ENCODE results near the gene TMEM44.
"Not testable (repeated sequence)": the region's sequence is repeated elsewhere in the genome, so short reads cannot be mapped to it uniquely, and the experiment has no call there.

Gene TMEM44

DNA sequence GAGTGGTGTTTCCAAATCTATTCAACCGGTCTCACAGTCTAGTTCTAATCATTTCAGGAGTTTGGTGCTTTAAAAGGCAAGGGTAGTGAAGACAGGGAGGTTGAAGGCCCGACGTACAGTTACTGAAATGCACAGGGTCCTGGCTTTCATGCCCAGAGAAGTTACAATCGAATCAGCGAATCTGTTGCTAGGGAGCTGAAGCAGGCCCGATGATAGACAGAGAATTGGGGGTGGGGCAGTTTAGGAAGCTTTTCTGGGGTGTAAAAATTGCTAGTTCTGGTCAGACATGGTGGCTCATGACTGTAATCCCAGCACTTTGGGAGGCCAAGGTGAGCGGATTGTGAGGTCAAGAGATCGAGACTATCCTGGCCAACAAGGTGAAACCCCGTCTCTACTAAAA lies 83.4 kb downstream of the TMEM44 start:
- no peak for FAIRE-seq

DNA sequence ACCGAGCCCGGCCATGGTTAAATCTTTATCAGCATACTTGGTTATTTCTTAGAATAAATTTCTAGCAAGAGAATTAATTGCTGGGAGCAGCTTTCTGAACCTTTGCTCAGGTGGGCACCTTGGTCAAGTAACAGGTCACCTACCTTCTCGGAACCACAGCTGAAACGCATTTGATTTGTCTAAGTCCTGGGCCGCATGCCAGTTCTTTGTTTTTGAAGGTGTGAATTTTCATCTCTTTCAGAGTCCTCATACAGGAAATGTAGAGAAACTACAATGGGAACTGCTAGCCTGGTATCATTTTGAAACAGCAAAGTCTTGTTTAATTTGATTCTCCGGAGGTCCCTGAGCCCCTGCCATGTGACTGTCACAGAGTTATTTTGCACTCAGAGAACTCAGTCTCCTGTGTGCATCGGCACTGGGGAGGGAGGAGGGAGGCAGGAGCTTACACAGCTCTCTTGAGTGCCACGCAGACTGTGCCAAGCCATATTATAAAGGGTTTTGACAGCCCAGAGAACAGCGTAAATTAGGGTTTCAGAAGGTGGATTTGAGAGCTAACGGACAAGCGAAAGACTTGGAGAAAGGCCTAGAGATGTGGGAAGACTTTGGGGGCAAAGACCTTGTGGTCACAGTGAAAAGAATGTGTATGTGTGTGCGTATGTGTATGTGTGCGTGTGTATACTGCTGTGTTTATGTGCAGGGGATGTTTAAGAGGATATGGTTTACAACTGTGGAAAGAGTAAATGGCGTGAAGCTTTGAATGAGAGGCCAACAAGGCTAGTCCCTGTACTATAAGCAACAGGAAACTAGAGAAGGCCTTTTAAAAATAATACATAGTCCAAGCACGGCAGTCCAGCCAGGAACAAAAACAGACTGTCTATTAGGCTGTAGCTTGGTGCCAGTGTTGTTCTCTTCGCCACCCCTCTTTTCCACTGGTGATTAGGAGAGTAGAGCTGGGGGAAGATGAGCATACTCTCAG lies 84.6 kb downstream of the TMEM44 start:
- no peak for FAIRE-seq

DNA sequence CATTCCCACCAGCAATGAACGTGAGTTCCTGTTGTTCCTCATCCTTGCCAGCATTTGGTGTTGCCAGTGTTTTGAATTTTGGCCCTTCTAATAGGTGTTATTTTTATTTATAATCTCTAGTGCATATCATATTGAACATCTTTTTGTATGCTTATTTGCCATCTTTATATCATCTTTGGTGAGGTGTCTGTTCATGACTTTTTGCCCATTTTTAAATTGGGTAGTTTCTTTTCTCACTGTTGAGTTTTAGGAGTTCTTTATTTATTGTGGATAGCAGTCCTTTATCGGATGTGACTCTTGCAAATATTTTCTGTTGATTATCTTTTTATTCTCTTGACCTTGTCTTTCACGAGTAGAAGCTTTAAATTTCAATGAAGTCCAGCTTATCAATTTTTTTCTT lies 86.2 kb downstream of the TMEM44 start:
- FAIRE-seq, result no peak

DNA sequence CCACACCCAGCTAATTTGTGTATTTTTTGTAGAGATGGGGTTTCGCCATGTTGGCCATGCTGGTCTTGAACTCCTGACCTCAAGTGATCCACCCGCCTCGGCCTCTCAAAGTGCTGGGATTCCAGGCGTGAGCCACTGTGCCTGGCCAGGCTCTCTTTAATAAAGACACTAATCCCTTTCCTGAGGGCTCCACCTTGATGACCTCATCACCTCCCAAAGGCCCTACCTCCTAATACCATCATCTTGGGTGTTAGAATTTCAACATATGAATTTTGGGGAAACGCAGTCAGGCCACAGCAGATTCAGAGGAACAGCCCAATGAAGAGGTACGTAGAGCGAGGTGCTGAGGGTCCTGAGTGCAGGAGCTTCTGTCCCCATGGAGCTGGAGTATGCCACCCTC lies 87.7 kb downstream of the TMEM44 start:
- FAIRE-seq, result not testable (repeated sequence)

DNA sequence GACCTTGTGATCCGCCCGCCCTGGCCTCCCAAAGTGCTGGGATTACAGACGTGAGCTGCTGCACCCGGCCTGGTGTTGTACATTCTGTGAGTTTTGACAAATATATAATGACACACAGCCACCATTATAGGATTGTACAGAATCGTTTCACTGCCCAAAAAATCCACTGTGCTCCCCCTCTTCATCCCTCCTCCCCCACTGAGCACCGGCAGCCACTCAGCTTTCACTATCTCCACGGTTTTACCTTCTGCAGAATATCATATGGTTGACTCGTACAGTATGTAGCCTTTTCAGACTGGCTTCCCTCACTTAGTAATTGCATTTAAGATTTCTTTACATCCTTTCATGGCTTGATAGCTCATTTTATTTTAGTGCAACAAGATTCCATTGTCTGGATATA lies 89.7 kb downstream of the TMEM44 start:
- FAIRE-seq, result no peak

DNA sequence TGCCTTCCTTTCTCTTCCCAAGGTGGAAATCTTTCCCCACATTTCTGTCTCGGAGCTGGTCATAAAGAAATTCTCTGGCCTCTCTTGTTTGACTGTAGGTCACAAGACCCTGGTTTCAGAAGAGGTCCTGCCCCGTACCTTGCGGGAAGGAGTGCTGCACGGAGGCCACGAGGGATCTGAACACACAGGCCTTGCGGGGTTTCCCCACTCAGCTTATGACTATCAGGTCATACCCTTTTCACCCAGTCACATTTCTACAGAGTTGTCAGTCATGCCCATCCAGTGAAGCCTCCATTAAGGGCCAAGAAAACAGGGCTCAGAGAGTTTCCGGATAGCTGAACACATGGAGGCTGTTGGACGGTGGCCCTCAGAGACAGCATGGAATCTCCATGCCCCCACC lies 91.7 kb downstream of the TMEM44 start:
- FAIRE-seq, result no peak

DNA sequence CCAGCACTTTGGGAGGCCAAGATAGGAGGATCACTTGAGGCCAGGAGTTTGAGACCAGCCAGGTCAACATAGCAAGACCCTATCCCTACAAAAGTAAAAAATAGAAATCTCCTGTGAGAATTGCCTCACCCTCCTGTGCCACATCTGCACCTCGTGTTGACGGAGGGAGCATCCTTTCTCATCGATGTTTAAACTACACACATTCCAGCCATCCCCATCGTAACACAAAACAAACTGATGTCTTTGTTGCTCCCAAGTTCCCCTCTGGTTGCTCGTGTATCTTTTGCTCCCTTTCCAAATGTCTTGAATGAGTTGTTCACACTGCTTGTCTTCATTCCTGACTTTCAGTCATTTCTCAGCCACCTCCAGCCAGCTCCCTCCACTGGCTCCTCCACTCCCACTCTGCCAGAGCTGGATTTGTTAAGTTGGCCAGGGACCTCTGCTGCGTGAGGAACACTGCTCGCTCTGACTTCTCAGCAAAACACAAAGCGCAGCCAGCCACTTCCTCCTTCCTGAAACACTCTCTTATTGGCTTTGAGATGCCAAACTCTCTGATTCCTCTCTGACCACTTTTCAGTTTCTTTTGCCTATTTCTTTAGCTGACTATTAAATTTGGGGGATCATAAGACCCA lies 92.8 kb downstream of the TMEM44 start:
- FAIRE-seq, result no peak

DNA sequence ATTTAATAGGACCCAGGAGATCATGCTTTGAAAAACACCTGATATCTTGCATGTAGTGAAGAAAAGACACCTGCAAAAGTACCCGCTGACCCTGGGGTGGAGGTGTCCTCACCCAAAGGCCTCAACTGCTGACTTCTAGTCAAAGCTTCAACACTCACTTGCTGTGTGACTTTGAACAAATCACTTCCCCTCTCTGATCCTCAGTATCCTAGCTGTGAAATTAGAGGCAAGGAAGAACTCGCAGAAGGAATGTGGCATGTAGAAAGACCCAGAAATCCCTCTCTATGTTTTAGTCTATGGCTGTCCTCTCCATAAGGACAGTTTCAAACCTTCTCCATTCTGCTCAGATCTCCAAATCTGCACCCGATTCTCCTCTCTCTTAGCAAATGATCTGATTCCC lies 93.7 kb downstream of the TMEM44 start:
- no peak for FAIRE-seq

DNA sequence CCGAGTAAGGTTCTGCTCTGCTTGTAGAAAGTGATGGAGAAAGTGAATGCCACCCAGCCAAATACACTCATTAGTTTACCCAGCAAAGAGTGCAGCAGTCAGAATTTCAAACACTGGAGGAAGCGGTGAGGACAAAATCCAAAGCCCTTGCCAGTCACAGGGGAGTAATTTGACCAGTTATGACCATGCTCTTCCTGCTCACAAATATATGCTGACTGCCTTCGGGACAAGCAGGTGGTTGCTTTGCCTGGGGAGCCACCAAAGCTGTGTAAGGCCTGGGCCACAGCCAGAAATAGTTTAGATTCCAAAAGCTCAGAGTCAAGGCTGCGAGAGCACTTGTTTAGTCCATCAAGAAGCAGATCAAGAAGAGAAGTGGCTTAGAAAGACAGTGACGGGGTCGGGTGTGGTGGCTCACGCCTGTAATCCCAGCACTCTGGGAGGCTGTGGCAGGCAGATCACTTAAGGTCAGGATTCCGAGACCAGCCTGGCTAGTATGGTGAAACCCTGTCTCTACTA lies 95.4 kb downstream of the TMEM44 start:
- FAIRE-seq, result no peak

Data from G401.6 (cell line).